ENCODE results near the gene CCL5. TPM values are rescaled to one million over a fixed set of nuclear protein-coding genes. Genes with fewer than 3 reads are reported as not detected.

CCL5 gene
- total and polyA plus RNA-seq, 8 donors = 2.0 to 32.2 (median 5.3) TPM; not detected in 2

GRCh38 chr17:35872196-35872980, 7.8 kb downstream of the CCL5 start:
- H3K4me3 ChIP-seq = no peak overlapping the region
- WGBS, 5 donors = 94 to 97% (median 95%) methylated on average over 12 of the region's 12 CpGs
- no peaks in the 10 kb centered on the region for H3K9me3 ChIP-seq
- H3K27me3 ChIP-seq = no peaks in the 10 kb centered on the region
- intact Hi-C loops (cut with DNase I; ENCODE audit: low total_unique reads) = no loop called here
- no peak for DNase-seq
- H3K36me3 ChIP-seq = no peaks in the 10 kb centered on the region
- no peaks in the 10 kb centered on the region for H3K4me1 ChIP-seq
- no peak overlapping the region for H3K27ac ChIP-seq
- TF ChIP-seq POLR2AphosphoS5 (IDR thresholded peaks at IDR 0.05) (no peak), CTCF (IDR thresholded peaks at IDR 0.05) (no peak), POLR2A (IDR thresholded peaks at IDR 0.05) (no peak), EP300 (IDR thresholded peaks at IDR 0.05) (no peak)

GRCh38 chr17:35870906-35871819, 9.0 kb downstream of the CCL5 start:
- no peak overlapping the region for H3K4me3 ChIP-seq
- no peaks in the 10 kb centered on the region for H3K4me1 ChIP-seq
- 63 to 71% (median 69%) methylated on average over 8 of the region's 8 CpGs for WGBS, 5 donors
- no peak overlapping the region for H3K27ac ChIP-seq
- intact Hi-C loops (cut with DNase I; ENCODE audit: low total_unique reads) = no loop called here
- no peaks in the 10 kb centered on the region for H3K27me3 ChIP-seq
- TF ChIP-seq CTCF (IDR thresholded peaks at IDR 0.05) (no peak), POLR2A (IDR thresholded peaks at IDR 0.05) (no peak)
- no peaks in the 10 kb centered on the region for H3K9me3 ChIP-seq
- DNase-seq = peak in 1 of 2 donors; percentile 41
- no peaks in the 10 kb centered on the region for H3K36me3 ChIP-seq

GRCh38 chr17:35868737-35869136, 11.4 kb downstream of the CCL5 start, which contains the start of gene HEATR9:
Gene HEATR9, minus strand, starts transcription at chr17:35868891. Its CDS starts 149 bp downstream, at chr17:35868742.
- DNase-seq = no peak
- no peaks in the 10 kb centered on the region for H3K27me3 ChIP-seq
- intact Hi-C loops (cut with DNase I; ENCODE audit: low total_unique reads) = no loop called here
- TF ChIP-seq EP300 (IDR thresholded peaks at IDR 0.05) (no peak), POLR2A (IDR thresholded peaks at IDR 0.05) (no peak), POLR2AphosphoS5 (IDR thresholded peaks at IDR 0.05) (no peak), CTCF (IDR thresholded peaks at IDR 0.05) (no peak)
- no peak within 1 kb of the TSS for H3K27ac ChIP-seq
- H3K9me3 ChIP-seq = no peaks in the 10 kb centered on the region
- 66 to 84% (median 70%) methylated on average over 3 of the region's 3 CpGs for WGBS, 5 donors
- no peaks in the 10 kb centered on the region for H3K4me1 ChIP-seq
- H3K36me3 ChIP-seq = peaks cover 0 to 8% (median 0%) of the 10 kb centered on the region in 4 donors
- H3K4me3 ChIP-seq = no peak within 1 kb of the TSS

GRCh38 chr17:35867574-35867973, 12.6 kb downstream of the CCL5 start:
- Histone ChIP-seq H3K27me3 (no peaks in the 10 kb centered on the region), H3K4me1 (no peaks in the 10 kb centered on the region), H3K9me3 (no peaks in the 10 kb centered on the region), H3K4me3 (no peak overlapping the region), H3K27ac (no peak overlapping the region), H3K36me3 (peaks cover 0 to 12% (median 0%) of the 10 kb centered on the region in 4 donors)
- intact Hi-C loops (cut with DNase I; ENCODE audit: low total_unique reads) = no loop called here
- TF ChIP-seq POLR2AphosphoS5 (IDR thresholded peaks at IDR 0.05) = no peak
- TF ChIP-seq POLR2A (IDR thresholded peaks at IDR 0.05) = no peak
- TF ChIP-seq EP300 (IDR thresholded peaks at IDR 0.05) = no peak
- TF ChIP-seq CTCF (IDR thresholded peaks at IDR 0.05) = no peak
- 94 to 99% (median 98%) methylated on average over 3 of the region's 3 CpGs for WGBS, 5 donors
- no peak for DNase-seq

Data from stomach (tissue), 9 donors.